GM23338 (cell line): ENCODE results near the gene PLEKHG4B. TPM values are rescaled to one million over a fixed set of nuclear protein-coding genes. Genes with fewer than 3 reads are reported as not detected.
A peak's percentile ranks its signal among the peaks of the same experiment; 100 is the strongest.

Source experiments
- ATAC-seq: fragments of 200-7000 bp; cut with Tn5 transposase; 3 replicates; pipeline ENCODE4 v1.9.1; 2020
- DNase-seq: peaks from one replicate; pipeline ENCODE4 v3.0.0-alpha.2; 2015; ENCODE audit warnings: low spot score
- H2AFZ ChIP-seq: fragments of 200-600 bp; sonication (generic); 2 replicates; pipeline ENCODE4 v1.8.0; 2016; ENCODE audit warnings: antibody characterized with exemption, mild to moderate bottlenecking, moderate library complexity
- H3F3A ChIP-seq: fragments of 200-600 bp; sonication (generic); replicated peaks from 2 replicates; pipeline ENCODE4 v1.8.0; 2017; ENCODE audit warnings: antibody characterized with exemption, mixed run types, low read depth
- H3K27ac ChIP-seq: fragments of 200-600 bp; sonication (generic); 2 replicates; pipeline ENCODE4 v1.6.1; 2016; ENCODE audit warnings: low read depth
- H3K27me3 ChIP-seq: fragments of 200-600 bp; sonication (generic); 2 replicates; pipeline ENCODE4 v1.8.0; 2016; ENCODE audit warnings: mild to moderate bottlenecking, mixed run types, moderate library complexity; ENCODE audit not compliant: insufficient read depth
- H3K36me3 ChIP-seq: fragments of 200-600 bp; sonication (generic); 2 replicates; pipeline ENCODE4 v1.8.0; 2016; ENCODE audit warnings: mild to moderate bottlenecking; ENCODE audit not compliant: insufficient read depth
- H3K4me1 ChIP-seq: fragments of 200-600 bp; sonication (generic); 2 replicates; pipeline ENCODE4 v1.8.0; 2016; ENCODE audit warnings: mild to moderate bottlenecking, moderate library complexity; ENCODE audit not compliant: insufficient read depth
- H3K4me2 ChIP-seq: fragments of 200-600 bp; sonication (generic); 2 replicates; pipeline ENCODE4 v1.7.1; 2017; ENCODE audit warnings: mixed run types
- H3K4me3 ChIP-seq: fragments of 200-600 bp; sonication (generic); 2 replicates; pipeline ENCODE4 v1.6.1; 2016; ENCODE audit warnings: mixed run types
- H3K79me2 ChIP-seq: fragments of 200-600 bp; sonication (generic); replicated peaks from 2 replicates; pipeline ENCODE4 v1.8.0; 2017; ENCODE audit warnings: mild to moderate bottlenecking; ENCODE audit not compliant: insufficient read depth
- H3K9me2 ChIP-seq: fragments of 200-600 bp; sonication (generic); 2 replicates; pipeline ENCODE4 v1.8.0; 2017; ENCODE audit not compliant: insufficient read depth
- H4K20me1 ChIP-seq: fragments of 200-600 bp; sonication (generic); replicated peaks from 2 replicates; pipeline ENCODE4 v1.8.0; 2017; ENCODE audit warnings: mild to moderate bottlenecking; ENCODE audit not compliant: insufficient read depth
- H3K27ac Mint-ChIP-seq: 2 replicates; pipeline ENCODE4 v1.8.0; 2020; ENCODE audit warnings: inconsistent platforms, mild to moderate bottlenecking, moderate library complexity, mixed read lengths
- H3K27me3 Mint-ChIP-seq: 3 replicates; pipeline ENCODE4 v1.8.0; 2022; ENCODE audit warnings: low read depth, mild to moderate bottlenecking, moderate library complexity, mixed read lengths, inconsistent platforms; ENCODE audit not compliant: insufficient read depth, poor library complexity
- H3K36me3 Mint-ChIP-seq: 3 replicates; pipeline ENCODE4 v1.8.0; 2021; ENCODE audit warnings: low read depth, mild to moderate bottlenecking, inconsistent platforms, moderate library complexity, mixed read lengths
- H3K4me1 Mint-ChIP-seq: 3 replicates; pipeline ENCODE4 v1.8.0; 2020; ENCODE audit warnings: mild to moderate bottlenecking, inconsistent platforms, mixed read lengths
- H3K4me3 Mint-ChIP-seq: 3 replicates; pipeline ENCODE4 v1.8.0; 2021; ENCODE audit warnings: moderate library complexity, mild to moderate bottlenecking, inconsistent platforms, mixed read lengths
- H3K9me3 Mint-ChIP-seq: 3 replicates; pipeline ENCODE4 v1.8.0; 2020; ENCODE audit warnings: moderate library complexity, mild to moderate bottlenecking, inconsistent platforms, mixed read lengths
- CTCF ChIP-seq, 2 experiments: fragments of 200-600 bp in 1 of 2; sonication (generic) in 1 of 2; conservative IDR thresholded peaks; 2 replicates each; pipeline versions ENCODE4 v1.5.1 to v1.6.1; 2016 to 2017; ENCODE audit warnings: antibody characterized with exemption in 2 of 2, low read depth in 2 of 2, mild to moderate bottlenecking in 2 of 2, moderate library complexity in 1 of 2
- EZH2 ChIP-seq: fragments of 200-600 bp; sonication (generic); IDR thresholded peaks from one replicate; pipeline ENCODE4 v1.8.0; 2017; ENCODE audit warnings: antibody characterized with exemption, mild to moderate bottlenecking, low read depth; ENCODE audit not compliant: unreplicated experiment
- JUNB ChIP-seq: IDR thresholded peaks from one replicate; pipeline ENCODE4 v1.6.1; 2016; ENCODE audit warnings: antibody characterized with exemption; ENCODE audit not compliant: unreplicated experiment
- NANOG ChIP-seq: IDR thresholded peaks from 2 replicates; pipeline ENCODE4 v1.6.1; 2016; ENCODE audit warnings: antibody characterized with exemption, borderline replicate concordance
- POLR2AphosphoS5 ChIP-seq: IDR thresholded peaks from 2 replicates; pipeline ENCODE4 v1.6.1; 2016; ENCODE audit warnings: antibody characterized with exemption, low read depth
- REST ChIP-seq: IDR thresholded peaks from one replicate; pipeline ENCODE4 v1.6.1; 2018; ENCODE audit warnings: antibody characterized with exemption; ENCODE audit not compliant: unreplicated experiment
- STAT1 ChIP-seq: IDR thresholded peaks from one replicate; pipeline ENCODE4 v1.6.1; 2016; ENCODE audit warnings: antibody characterized with exemption; ENCODE audit not compliant: unreplicated experiment
- ZNF331 ChIP-seq: fragments of 250-450 bp; sonication (Bioruptor Pico); IDR thresholded peaks from 2 replicates; pipeline ENCODE4 v1.5.0; 2020; ENCODE audit warnings: low read depth, mild to moderate bottlenecking, moderate library complexity
- ZNF462 ChIP-seq: fragments of 250-450 bp; sonication (Bioruptor Pico); IDR thresholded peaks from 2 replicates; pipeline ENCODE4 v1.5.0; 2020; ENCODE audit warnings: mild to moderate bottlenecking, moderate library complexity
- polyA plus RNA-seq: library from polyadenylated mRNA; unstranded; fragments of >200 nt; fragmentation: Nextera tagmentation; extraction: Ambion mirVana; gene quantifications from 2 replicates; pipeline ENCODE4 v1.2.1, GENCODE V29; 2016
- total RNA-seq: library from RNA; depleted of rRNA; stranded (reverse); fragments of >200 nt; shearing (Covaris generic); gene quantifications from 2 replicates; pipeline ENCODE4 v1.2.3, GENCODE V29; 2014

PLEKHG4B gene
- total and polyA plus RNA-seq, 2 experiments from 2014 or later, result 33.5 to 54.8 TPM

GRCh38 chr5:137741-138140, 45.8 kb downstream of the PLEKHG4B start (continued):
- TF ChIP-seq POLR2AphosphoS5 (no peak), ZNF331 (CRISPR knock-in tag) (no peak), REST (no peak), CTCF (conservative IDR thresholded peaks at IDR 0.05; ENCODE audit: low read depth in 2 of 2) (no peak), EZH2 (no peak), STAT1 (no peak), NANOG (no peak)

DNA sequence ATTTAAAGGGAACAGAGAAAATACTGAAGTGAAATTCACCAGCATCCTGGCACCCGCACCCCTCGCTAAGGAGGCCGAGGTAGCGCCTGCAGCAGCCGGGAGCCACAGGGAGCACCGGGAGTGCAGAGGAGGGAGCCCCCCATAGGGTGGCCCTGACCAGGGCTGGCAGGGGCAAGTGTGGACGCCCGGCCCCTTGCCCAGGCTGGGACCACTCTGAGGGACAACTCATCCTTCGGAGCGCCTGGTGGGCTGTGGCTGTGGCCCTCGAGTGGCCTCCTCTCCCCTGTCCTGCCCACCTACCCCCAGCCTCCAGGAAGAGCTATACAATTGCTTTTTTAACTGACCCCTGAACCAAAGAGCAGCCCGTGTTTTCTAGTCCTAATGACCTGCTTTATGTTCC, 47.0 kb downstream of the PLEKHG4B start:
- no peak overlapping the region for H3K4me3 Mint-ChIP-seq
- H3K9me2 ChIP-seq, result no peaks in the 10 kb centered on the region; the same call in 1 of the 2 replicates
- TF ChIP-seq REST (no peak), EZH2 (no peak), NANOG (no peak), POLR2AphosphoS5 (no peak), JUNB (no peak), ZNF462 (CRISPR knock-in tag) (no peak)

More for the DNA sequence above, 47.0 kb downstream of the PLEKHG4B start:
- ATAC-seq (peak; percentile 25; the same call in 2 of the 3 replicates), DNase-seq (no peak)
- Histone ChIP-seq H3K27ac (0 out of 2 replicates have a peak overlapping the region, but pooled peaks have one; percentile 46), H3K4me2 (0 out of 2 replicates have a peak overlapping the region, but pooled peaks have one; percentile 20), H3K4me3 (no peak overlapping the region), H3K36me3 (no peaks in the 10 kb centered on the region; the same call in 1 of the 2 replicates), H3K79me2 (peaks cover 34% of the 10 kb centered on the region), H3K4me1 (peaks cover 20% of the 10 kb centered on the region), H3F3A (0 out of 2 replicates have a peak, but pooled peaks cover 6% of the 10 kb centered on the region), H2AFZ (no peak overlapping the region), H3K27me3 (no peaks in the 10 kb centered on the region), H4K20me1 (peaks cover 12% of the 10 kb centered on the region)
- Mint-ChIP-seq H3K9me3 (no peaks in the 10 kb centered on the region; the same call in 1 of the 3 replicates), H3K4me1 (peaks cover 23% of the 10 kb centered on the region), H3K27me3 (peaks cover 13% of the 10 kb centered on the region), H3K27ac (peak overlapping the region; percentile 89), H3K36me3 (peaks cover 43% of the 10 kb centered on the region)
